ENCODE data around the gene RBM43.
"Not testable (repeated sequence)": the region's sequence is repeated elsewhere in the genome, so short reads cannot be mapped to it uniquely, and the experiment has no call there.

RBM43 gene

GRCh38 chr2:151268085-151268484 lies 6.4 kb upstream of the RBM43 start:
- DNase-seq (ENCODE audit: low read depth), result no peak

- DNase-seq (ENCODE audit: low read depth), result no peak
Measured at GRCh38 chr2:151267537-151267936, 5.9 kb upstream of the RBM43 start.

GRCh38 chr2:151265991-151266390 lies 4.3 kb upstream of the RBM43 start:
- DNase-seq (ENCODE audit: low read depth), result no peak

- no peak for DNase-seq (ENCODE audit: low read depth)
Measured at GRCh38 chr2:151264157-151264825, 2.6 kb upstream of the RBM43 start.

- DNase-seq (ENCODE audit: low read depth), result no peak
Measured at GRCh38 chr2:151262629-151263028, 966 bp upstream of the RBM43 start.

GRCh38 chr2:151261977-151262291 lies 271 bp upstream of the RBM43 start:
- no peak for DNase-seq (ENCODE audit: low read depth)

GRCh38 chr2:151260573-151261230 lies 961 bp downstream of the RBM43 start:
- DNase-seq (ENCODE audit: low read depth), result no peak

GRCh38 chr2:151258121-151258520 lies 3.5 kb downstream of the RBM43 start:
- no peak for DNase-seq (ENCODE audit: low read depth)

GRCh38 chr2:151252646-151253045 lies 9.0 kb downstream of the RBM43 start:
- DNase-seq (ENCODE audit: low read depth), result no peak

GRCh38 chr2:151251012-151251411 lies 10.7 kb downstream of the RBM43 start:
- DNase-seq (ENCODE audit: low read depth), result no peak

- DNase-seq (ENCODE audit: low read depth), result no peak
Measured at GRCh38 chr2:151247432-151247831, 14.2 kb downstream of the RBM43 start.

- no peak for DNase-seq (ENCODE audit: low read depth)
Measured at GRCh38 chr2:151246152-151246551, 15.5 kb downstream of the RBM43 start.

GRCh38 chr2:151243468-151243867 lies 18.2 kb downstream of the RBM43 start:
- no peak for DNase-seq (ENCODE audit: low read depth)

GRCh38 chr2:151241224-151241623 lies 20.4 kb downstream of the RBM43 start:
- no peak for DNase-seq (ENCODE audit: low read depth)

- no peak for DNase-seq (ENCODE audit: low read depth)
Measured at GRCh38 chr2:151240433-151240832, 21.2 kb downstream of the RBM43 start.

- no peak for DNase-seq (ENCODE audit: low read depth)
Measured at GRCh38 chr2:151239624-151240023, 22.0 kb downstream of the RBM43 start.

- no peak for DNase-seq (ENCODE audit: low read depth)
Measured at GRCh38 chr2:151238527-151239487, 22.9 kb downstream of the RBM43 start.

GRCh38 chr2:151237422-151238025 lies 24.1 kb downstream of the RBM43 start:
- no peak for DNase-seq (ENCODE audit: low read depth)

- DNase-seq (ENCODE audit: low read depth), result not testable (repeated sequence)
Measured at GRCh38 chr2:151233760-151234159, 27.9 kb downstream of the RBM43 start.

GRCh38 chr2:151233288-151233687 lies 28.4 kb downstream of the RBM43 start:
- not testable (repeated sequence) for DNase-seq (ENCODE audit: low read depth)

- DNase-seq (ENCODE audit: low read depth), result no peak
Measured at GRCh38 chr2:151230627-151231140, 31.0 kb downstream of the RBM43 start.

- no peak for DNase-seq (ENCODE audit: low read depth)
Measured at GRCh38 chr2:151228847-151229512, 32.7 kb downstream of the RBM43 start.

All from activated T-helper 1 cell treated with Interleukin-2 at 50 U/mL for 16 hours (primary cell).